Measurements from ENCODE around the gene MYO16. TPM values are rescaled to one million over a fixed set of nuclear protein-coding genes. Genes with fewer than 3 reads are reported as not detected.

The MYO16 gene
- total RNA-seq, 1 donor from 2014 or later: 1.2 TPM

GRCh38 chr13:109255141-109255856 lies 625.9 kb downstream of the MYO16 start:
- H3K4me3 ChIP-seq (ENCODE audit: low read depth, low read length): no peak overlapping the region
- TF ChIP-seq CTCF (conservative IDR thresholded peaks at IDR 0.05; ENCODE audit: low read depth, low read length): no peak
- no peak for DNase-seq (ENCODE audit: low read depth)

- peak; percentile 99 for DNase-seq (ENCODE audit: low read depth)
Measured at GRCh38 chr13:109256866-109257760, 627.7 kb downstream of the MYO16 start.

More at GRCh38 chr13:109256866-109257760, 627.7 kb downstream of the MYO16 start:
- no peak for TF ChIP-seq CTCF (conservative IDR thresholded peaks at IDR 0.05; ENCODE audit: low read depth, low read length)
- no peak overlapping the region for H3K4me3 ChIP-seq (ENCODE audit: low read depth, low read length)
